ENCODE measurements around the gene TLL2.

TLL2 gene

GRCh38 chr10:96324447-96324846 lies 189.3 kb downstream of the TLL2 start:
- DNase-seq (ENCODE audit: low read depth in 2 of 2), result no peak

DNA sequence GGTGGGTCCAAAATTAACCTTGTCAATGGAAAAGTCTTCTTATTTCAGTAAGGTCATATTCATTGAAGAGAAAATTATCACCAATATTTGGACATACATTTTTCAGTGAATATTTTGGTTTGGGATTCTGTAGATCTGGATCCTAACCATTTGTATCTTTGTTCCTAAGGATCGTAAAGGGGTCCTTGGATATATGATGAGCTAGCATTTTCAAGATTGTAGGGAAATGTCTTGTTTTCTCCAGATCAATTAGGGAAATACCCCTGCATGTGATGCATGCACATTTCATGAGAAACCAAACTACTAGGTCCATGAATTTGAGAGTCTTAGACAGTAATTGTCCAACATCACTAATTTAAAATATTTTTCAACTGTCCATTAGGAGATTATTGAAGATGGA lies 191.5 kb downstream of the TLL2 start:
- no peak for DNase-seq (ENCODE audit: low read depth in 2 of 2)

DNA sequence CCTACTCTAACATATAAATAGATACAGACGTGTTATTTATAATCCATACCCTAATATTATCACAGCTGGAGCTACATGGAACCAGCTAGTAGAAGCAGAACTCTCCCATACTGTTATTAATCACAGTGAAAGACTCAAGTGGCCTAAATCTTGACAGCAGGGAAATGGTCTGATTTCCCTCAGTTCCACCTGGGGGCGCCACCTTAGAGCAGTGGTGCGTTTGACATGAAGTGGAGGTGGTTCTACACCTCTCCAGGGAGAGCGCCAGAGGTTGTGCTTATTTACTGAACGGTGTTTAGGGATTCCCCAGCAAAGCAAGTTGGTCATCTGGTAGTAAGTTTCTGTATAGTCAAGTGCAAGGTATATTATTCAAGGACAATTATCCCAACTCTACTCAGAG lies 191.9 kb downstream of the TLL2 start:
- no peak for DNase-seq (ENCODE audit: low read depth in 2 of 2)

DNA sequence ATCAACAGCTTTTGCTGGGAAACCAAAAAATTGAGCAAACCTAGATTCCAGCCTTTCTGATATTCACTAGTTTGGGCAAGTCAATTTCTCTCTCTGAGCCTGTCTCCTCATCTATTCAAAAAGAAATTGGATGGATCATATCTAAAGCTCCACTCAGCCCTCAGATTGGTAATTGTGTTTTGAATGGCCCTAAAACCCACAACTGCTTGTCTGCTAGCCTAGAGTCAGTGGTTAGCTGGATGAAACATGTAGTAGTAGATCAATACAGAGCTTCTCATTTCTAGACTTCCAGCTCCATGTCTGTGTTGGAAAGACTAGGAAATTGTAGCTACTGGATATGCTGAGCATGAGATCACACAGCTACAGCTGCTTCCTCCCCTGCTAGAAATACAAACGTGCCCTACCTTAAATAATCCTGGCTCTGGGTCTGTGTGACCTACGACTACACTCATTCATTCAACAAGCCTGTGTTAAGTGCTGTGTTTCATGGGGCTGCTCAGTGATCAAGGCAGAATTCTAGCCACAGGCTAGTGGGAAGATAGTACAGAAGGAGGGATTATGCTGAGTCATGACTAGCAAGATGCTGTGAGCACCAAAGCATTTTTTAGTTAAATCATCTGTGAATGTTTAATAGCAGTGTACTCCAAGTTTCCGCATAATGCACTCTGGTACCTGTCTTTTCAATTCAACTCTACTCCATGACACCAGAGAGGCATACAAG lies 193.8 kb downstream of the TLL2 start:
- no peak for DNase-seq (ENCODE audit: low read depth in 2 of 2)

- no peak for DNase-seq (ENCODE audit: low read depth in 2 of 2)
Observed at GRCh38 chr10:96317067-96317833, 196.5 kb downstream of the TLL2 start.
